Testis (tissue), 3 donors: ENCODE measurements around the gene CD55. TPM values are rescaled to one million over a fixed set of nuclear protein-coding genes. Genes with fewer than 3 reads are reported as not detected.

Source experiments
- DNase-seq: peaks from one replicate; pipeline ENCODE4 v3.0.0-alpha.2; 2019
- H3K27ac ChIP-seq, 2 donors: fragments of 200-600 bp; sonication (generic); one replicate each; pipeline ENCODE4 v1.5.1; 2019
- H3K27me3 ChIP-seq: fragments of 200-600 bp; sonication (generic); one replicate; pipeline ENCODE4 v1.5.1; 2019
- H3K36me3 ChIP-seq: fragments of 200-600 bp; sonication (generic); one replicate; pipeline ENCODE4 v1.5.1; 2017; ENCODE audit warnings: low read depth; ENCODE audit errors: missing control alignments
- H3K4me1 ChIP-seq: fragments of 200-600 bp; sonication (generic); one replicate; pipeline ENCODE4 v1.5.1; 2019
- H3K4me3 ChIP-seq, 2 donors: fragments of 200-600 bp; sonication (generic); one replicate each; pipeline ENCODE4 v1.5.1; 2017 to 2019
- H3K9me3 ChIP-seq: fragments of 200-600 bp; sonication (generic); one replicate; pipeline ENCODE4 v1.5.1; 2017
- CTCF ChIP-seq, 3 experiments: fragments of 450-650 bp in 2 of 3; fragments of 200-600 bp in 1 of 3; sonication (generic) in 1 of 3; IDR thresholded peaks; one replicate each; pipeline ENCODE4 v1.5.1; 2016 to 2019; ENCODE audit warnings: antibody characterized with exemption in 3 of 3, mild to moderate bottlenecking in 2 of 3, moderate library complexity in 1 of 3
- POLR2A ChIP-seq: fragments of 450-650 bp; IDR thresholded peaks from one replicate; pipeline ENCODE4 v1.6.1; 2017; ENCODE audit warnings: antibody characterized with exemption, mild to moderate bottlenecking, moderate library complexity
- WGBS, 2 donors: methylation state at CpG; one replicate each; pipeline ENCODE4 v1.1.5; 2018; 5-methylcytosine and 5-hydroxymethylcytosine counted together
- intact Hi-C: fragments of 100-400 bp; cut with DNase I; formaldehyde crosslinking; loops from one replicate; pipeline ENCODE4 v1.15.1; 2023; ENCODE audit warnings: low total_unique reads
- polyA plus RNA-seq: library from polyadenylated mRNA; stranded (reverse); fragments of 350-450 nt; fragmentation: Illumina TruSeq; extraction: RNeasy Lipid Tissue Mini Kit (QIAGEN cat#74804); gene quantifications from one replicate; pipeline ENCODE4 v1.2.3, GENCODE V29; 2014; ENCODE audit warnings: low read depth, low replicate concordance; ENCODE audit not compliant: insufficient read depth
- total RNA-seq, 2 donors: library from RNA; depleted of rRNA; stranded (reverse); fragments of >200 nt; gene quantifications; one replicate each; pipeline ENCODE4 v1.2.3, GENCODE V29; 2016

CD55 gene
- total and polyA plus RNA-seq, 3 donors from 2014 or later, result 38.0 to 60.6 (median 45.7) TPM

GRCh38 chr1:207334337-207334736 is 12.9 kb downstream of the CD55 start:
- Histone ChIP-seq H3K4me1 (no peaks in the 10 kb centered on the region), H3K36me3 (no peaks in the 10 kb centered on the region), H3K4me3 (no peak overlapping the region), H3K9me3 (no peaks in the 10 kb centered on the region), H3K27ac (no peak overlapping the region), H3K27me3 (no peaks in the 10 kb centered on the region)
- 95 to 100% methylated on average over 1 of the region's 1 CpG for whole genome bisulfite sequencing, 2 donors
- DNase-seq, result no peak
- TF ChIP-seq CTCF (IDR thresholded peaks at IDR 0.05) (no peak), POLR2A (no peak)
- intact Hi-C loops, result no loop called here

GRCh38 chr1:207335138-207335537 is 13.7 kb downstream of the CD55 start:
- H3K36me3 ChIP-seq, result no peaks in the 10 kb centered on the region
- H3K27me3 ChIP-seq, result no peaks in the 10 kb centered on the region
- intact Hi-C loops, result no loop called here
- no peaks in the 10 kb centered on the region for H3K9me3 ChIP-seq
- WGBS, 2 donors, result 96 to 98% methylated on average over 3 of the region's 3 CpGs
- H3K4me3 ChIP-seq, result no peak overlapping the region
- H3K4me1 ChIP-seq, result no peaks in the 10 kb centered on the region
- no peak for TF ChIP-seq CTCF (IDR thresholded peaks at IDR 0.05)
- TF ChIP-seq POLR2A, result no peak
- DNase-seq, result no peak
- no peak overlapping the region for H3K27ac ChIP-seq

- no peak for DNase-seq
- TF ChIP-seq POLR2A (no peak), CTCF (IDR thresholded peaks at IDR 0.05) (no peak)
- Histone ChIP-seq H3K4me3 (no peak overlapping the region), H3K27me3 (no peaks in the 10 kb centered on the region), H3K27ac (no peak overlapping the region), H3K9me3 (no peaks in the 10 kb centered on the region), H3K4me1 (no peaks in the 10 kb centered on the region), H3K36me3 (no peaks in the 10 kb centered on the region)
- intact Hi-C loops, result no loop called here
- WGBS, 2 donors, result 81 to 87% methylated on average over 6 of the region's 6 CpGs
These were observed 14.4 kb downstream of the CD55 start for GRCh38 chr1:207335695-207336363.

- DNase-seq, result no peak
- Histone ChIP-seq H3K27me3 (no peaks in the 10 kb centered on the region), H3K4me1 (no peaks in the 10 kb centered on the region), H3K9me3 (no peaks in the 10 kb centered on the region), H3K4me3 (no peak overlapping the region), H3K36me3 (no peaks in the 10 kb centered on the region), H3K27ac (no peak overlapping the region)
- WGBS, 2 donors, result 72 to 78% methylated on average over 3 of the region's 3 CpGs
- TF ChIP-seq CTCF (IDR thresholded peaks at IDR 0.05) (no peak), POLR2A (no peak)
- intact Hi-C loops, result no loop called here
These were observed 15.3 kb downstream of the CD55 start for GRCh38 chr1:207336559-207337467.
